ENCODE data around the gene CLEC17A. TPM values are rescaled to one million over a fixed set of nuclear protein-coding genes. Genes with fewer than 3 reads are reported as not detected.

The CLEC17A gene
- polyA plus RNA-seq, 1 donor from 2014 or later, result not detected

GRCh38 chr19:14562660-14563589 is 20.0 kb upstream of the CLEC17A start:
- H3K9ac ChIP-seq (ENCODE audit: low read length), result no peak overlapping the region
- no peaks in the 10 kb centered on the region for H3K9me3 ChIP-seq (ENCODE audit: low read length)
- no peak overlapping the region for H3K27ac ChIP-seq (ENCODE audit: low read length)
- H3K27me3 ChIP-seq (ENCODE audit: insufficient read depth, low read depth, low read length), result no peaks in the 10 kb centered on the region
- H4K20me1 ChIP-seq (ENCODE audit: insufficient read depth), result no peaks in the 10 kb centered on the region
- no peaks in the 10 kb centered on the region for H3K79me2 ChIP-seq (replicated peaks; ENCODE audit: insufficient read depth, low read length)
- no peaks in the 10 kb centered on the region for H3K9me2 ChIP-seq (ENCODE audit: insufficient read depth, low read length)
- H3K4me3 ChIP-seq (ENCODE audit: low read length), result no peak overlapping the region
- no peak overlapping the region for H2AFZ ChIP-seq (ENCODE audit: low read depth, low read length)
- TF ChIP-seq SMC3 (conservative IDR thresholded peaks at IDR 0.05; ENCODE audit: poor library complexity) (no peak), POLR2AphosphoS5 (IDR thresholded peaks at IDR 0.05) (no peak), RAD21 (conservative IDR thresholded peaks at IDR 0.05) (no peak), CTCF (IDR thresholded peaks at IDR 0.05; ENCODE audit: poor library complexity, severe bottlenecking) (no peak), EZH2 (IDR thresholded peaks at IDR 0.05; ENCODE audit: borderline replicate concordance, insufficient read depth, low read length, poor library complexity, severe bottlenecking) (no peak), MXI1 (conservative IDR thresholded peaks at IDR 0.05; ENCODE audit: poor library complexity, severe bottlenecking) (no peak), EP300 (conservative IDR thresholded peaks at IDR 0.05; ENCODE audit: poor library complexity, severe bottlenecking) (no peak)
- no peaks in the 10 kb centered on the region for H3F3A ChIP-seq (ENCODE audit: insufficient read depth, low read length, poor library complexity, severe bottlenecking)
- H3K4me2 ChIP-seq (ENCODE audit: low read length), result no peak overlapping the region
- no peaks in the 10 kb centered on the region for H3K36me3 ChIP-seq (ENCODE audit: insufficient read depth, low read length)

- Histone ChIP-seq H3K9ac (ENCODE audit: low read length) (no peak overlapping the region), H3K36me3 (ENCODE audit: insufficient read depth, low read length) (no peaks in the 10 kb centered on the region), H3K27me3 (ENCODE audit: insufficient read depth, low read depth, low read length) (no peaks in the 10 kb centered on the region), H3F3A (ENCODE audit: insufficient read depth, low read length, poor library complexity, severe bottlenecking) (no peaks in the 10 kb centered on the region), H3K9me2 (ENCODE audit: insufficient read depth, low read length) (no peaks in the 10 kb centered on the region), H3K9me3 (ENCODE audit: low read length) (no peaks in the 10 kb centered on the region), H2AFZ (ENCODE audit: low read depth, low read length) (no peak overlapping the region), H3K4me2 (ENCODE audit: low read length) (no peak overlapping the region), H3K79me2 (replicated peaks; ENCODE audit: insufficient read depth, low read length) (no peaks in the 10 kb centered on the region), H4K20me1 (ENCODE audit: insufficient read depth) (no peaks in the 10 kb centered on the region), H3K27ac (ENCODE audit: low read length) (no peak overlapping the region), H3K4me3 (ENCODE audit: low read length) (no peak overlapping the region)
- TF ChIP-seq RAD21 (conservative IDR thresholded peaks at IDR 0.05), result no peak
- no peak for TF ChIP-seq EP300 (conservative IDR thresholded peaks at IDR 0.05; ENCODE audit: poor library complexity, severe bottlenecking)
- TF ChIP-seq POLR2AphosphoS5 (IDR thresholded peaks at IDR 0.05), result no peak
- TF ChIP-seq EZH2 (IDR thresholded peaks at IDR 0.05; ENCODE audit: borderline replicate concordance, insufficient read depth, low read length, poor library complexity, severe bottlenecking), result no peak
Measured at GRCh38 chr19:14563590-14563926, 19.3 kb upstream of the CLEC17A start.

- TF ChIP-seq CTCF (IDR thresholded peaks at IDR 0.05; ENCODE audit: poor library complexity, severe bottlenecking) (no peak), REST (IDR thresholded peaks at IDR 0.05; ENCODE audit: borderline replicate concordance) (no peak), EP300 (conservative IDR thresholded peaks at IDR 0.05; ENCODE audit: poor library complexity, severe bottlenecking) (no peak), EZH2 (IDR thresholded peaks at IDR 0.05; ENCODE audit: borderline replicate concordance, insufficient read depth, low read length, poor library complexity, severe bottlenecking) (no peak), TAF1 (IDR thresholded peaks at IDR 0.05; ENCODE audit: low read depth) (no peak), MXI1 (conservative IDR thresholded peaks at IDR 0.05; ENCODE audit: poor library complexity, severe bottlenecking) (no peak), POLR2AphosphoS5 (IDR thresholded peaks at IDR 0.05) (no peak), RAD21 (conservative IDR thresholded peaks at IDR 0.05) (no peak), SMC3 (conservative IDR thresholded peaks at IDR 0.05; ENCODE audit: poor library complexity) (no peak)
- Histone ChIP-seq H3K4me3 (ENCODE audit: low read length) (no peak overlapping the region), H3K9me2 (ENCODE audit: insufficient read depth, low read length) (no peaks in the 10 kb centered on the region), H3K27ac (ENCODE audit: low read length) (no peak overlapping the region), H4K20me1 (ENCODE audit: insufficient read depth) (no peaks in the 10 kb centered on the region), H3K9ac (ENCODE audit: low read length) (no peak overlapping the region), H3K27me3 (ENCODE audit: insufficient read depth, low read depth, low read length) (no peaks in the 10 kb centered on the region), H3K36me3 (ENCODE audit: insufficient read depth, low read length) (no peaks in the 10 kb centered on the region), H3K4me2 (ENCODE audit: low read length) (no peak overlapping the region), H2AFZ (ENCODE audit: low read depth, low read length) (no peak overlapping the region), H3K79me2 (replicated peaks; ENCODE audit: insufficient read depth, low read length) (no peaks in the 10 kb centered on the region), H3K9me3 (ENCODE audit: low read length) (no peaks in the 10 kb centered on the region), H3F3A (ENCODE audit: insufficient read depth, low read length, poor library complexity, severe bottlenecking) (no peaks in the 10 kb centered on the region)
Measured at GRCh38 chr19:14563989-14564651, 18.8 kb upstream of the CLEC17A start.
